Measurements from ENCODE around the gene ELAPOR1. TPM values are rescaled to one million over a fixed set of nuclear protein-coding genes. Genes with fewer than 3 reads are reported as not detected.

ELAPOR1 gene
- total RNA-seq, 8 experiments from 2014 or later, result 0.54 to 14.7 (median 7.7) TPM

DNA sequence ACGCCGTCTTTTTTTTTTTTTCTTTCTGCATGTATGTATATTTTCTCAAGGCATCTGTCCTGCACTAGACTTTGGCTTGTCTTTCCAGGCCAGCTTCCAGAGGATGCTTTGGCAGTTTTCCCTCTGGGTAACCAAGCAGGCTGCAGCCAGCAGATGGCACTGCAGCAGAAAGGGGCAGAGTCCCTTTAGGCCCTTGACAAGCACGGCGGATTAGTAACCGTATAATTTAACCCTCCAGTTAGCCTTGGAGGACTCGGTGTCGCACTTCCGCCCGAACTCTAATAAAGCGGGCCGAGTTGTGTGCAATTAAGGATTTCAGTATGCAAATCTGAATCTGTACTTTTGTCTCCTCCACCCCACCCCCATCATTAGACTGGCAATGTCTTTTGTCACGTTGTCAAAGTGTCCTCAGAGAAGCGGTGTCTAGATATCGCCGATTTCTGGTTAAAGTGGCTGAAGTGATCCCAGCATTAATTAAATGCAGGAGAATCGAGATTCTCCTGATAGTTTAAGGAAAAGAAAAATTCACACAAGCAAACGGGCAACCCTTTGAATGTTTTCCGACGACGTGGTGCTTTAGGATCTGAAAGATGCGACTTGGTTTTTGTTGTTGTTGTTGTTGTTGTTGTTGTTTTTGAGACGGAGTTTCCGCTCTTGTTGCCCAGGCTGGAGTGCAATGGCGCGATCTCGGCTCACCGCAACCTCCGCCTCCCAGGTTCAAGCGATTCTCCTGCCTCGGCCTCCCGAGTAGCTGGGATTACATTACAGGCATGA is 24.5 kb upstream of the ELAPOR1 start:
- peak overlapping the region; percentile 34 to 69 for H3K27ac ChIP-seq
- peak in 4 of 8 experiments; percentile 4 to 35 (median 25) for ATAC-seq (replicated peaks in 6 of 8)
- peak overlapping the region in 1 of 5 donors; percentile 82 for H3K4me3 ChIP-seq
- peaks cover 24 to 26% of the 10 kb centered on the region in 2 donors for H3K4me1 ChIP-seq (replicated peaks in 1 of 2)
- WGBS, 10 experiments, result 13 to 88% (median 78%) methylated on average over 3 to 25 of the region's 31 CpGs; no CpG with 5 or more reads in 1 of the 10 experiments
- in situ Hi-C loops (cut with MboI; ENCODE audit: low pct_unique_long_range_greater_than_20kb in 2 of 9, low sequenced_read_pairs in 9 of 9, unreplicated experiment in 9 of 9), result no loop called here

DNA sequence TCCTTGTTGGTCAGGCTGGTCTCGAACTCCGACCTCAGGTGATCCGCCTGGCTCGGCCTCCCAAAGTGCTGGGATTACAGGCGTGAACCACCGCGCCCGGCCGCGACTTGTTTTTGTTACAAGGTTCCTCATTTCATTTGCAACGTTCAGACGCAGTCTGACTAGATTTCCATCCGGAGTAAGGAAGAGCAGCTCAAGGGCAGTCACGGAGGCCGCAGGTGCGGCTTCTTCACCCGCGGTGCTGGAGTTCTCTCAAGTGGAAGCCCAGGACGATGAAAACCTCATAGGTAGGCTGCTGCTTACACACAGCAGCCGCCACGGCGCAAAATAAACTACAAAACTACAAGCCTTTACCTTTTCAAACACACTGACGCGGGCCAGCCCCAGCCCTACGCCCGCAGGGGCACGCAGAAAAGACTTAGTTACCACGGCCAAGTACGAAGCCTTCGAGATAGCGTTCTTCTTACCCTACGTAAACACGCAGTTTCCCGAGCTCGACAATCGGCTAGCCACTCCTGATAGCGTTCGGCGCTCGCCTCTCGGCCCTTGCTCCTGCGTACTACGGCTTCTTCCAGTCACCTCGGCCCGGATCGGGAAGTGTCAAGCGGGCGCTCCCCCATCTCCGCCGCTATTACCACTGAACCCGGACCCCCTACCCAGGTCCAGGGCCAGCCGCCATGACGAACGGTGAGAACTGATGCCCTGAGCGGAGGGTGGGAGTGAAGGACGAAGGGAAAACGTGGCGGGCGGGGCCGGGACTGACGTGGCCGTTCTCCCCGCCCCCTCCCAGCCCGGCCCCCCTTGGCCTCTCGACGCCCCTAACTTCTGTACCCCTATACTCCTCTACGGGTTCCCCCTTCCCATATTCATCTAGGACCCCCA is 23.5 kb upstream of the ELAPOR1 start, which contains the start of gene TMEM167B:
Gene TMEM167B, plus strand, starts transcription at position 569 of the 882 bp plus-strand sequence. Its CDS starts 109 bp downstream, at position 678.
- peaks cover 19 to 20% of the 10 kb centered on the region in 2 donors for H3K4me1 ChIP-seq (replicated peaks in 1 of 2)
- H3K4me3 ChIP-seq, result peak within 1 kb of the TSS; percentile 78 to 98 (median 89)
- H3K27ac ChIP-seq, result peak within 1 kb of the TSS; percentile 93 to 96
- in situ Hi-C loops (cut with MboI; ENCODE audit: low pct_unique_long_range_greater_than_20kb in 2 of 9, low sequenced_read_pairs in 9 of 9, unreplicated experiment in 9 of 9), result no loop called here
- peak; percentile 84 to 94 (median 90) for ATAC-seq (replicated peaks in 6 of 8)
- WGBS, 10 experiments, result 0 to 73% (median 21%) methylated on average over 3 to 49 of the region's 67 CpGs; no CpG with 5 or more reads in 3 of the 10 experiments

DNA sequence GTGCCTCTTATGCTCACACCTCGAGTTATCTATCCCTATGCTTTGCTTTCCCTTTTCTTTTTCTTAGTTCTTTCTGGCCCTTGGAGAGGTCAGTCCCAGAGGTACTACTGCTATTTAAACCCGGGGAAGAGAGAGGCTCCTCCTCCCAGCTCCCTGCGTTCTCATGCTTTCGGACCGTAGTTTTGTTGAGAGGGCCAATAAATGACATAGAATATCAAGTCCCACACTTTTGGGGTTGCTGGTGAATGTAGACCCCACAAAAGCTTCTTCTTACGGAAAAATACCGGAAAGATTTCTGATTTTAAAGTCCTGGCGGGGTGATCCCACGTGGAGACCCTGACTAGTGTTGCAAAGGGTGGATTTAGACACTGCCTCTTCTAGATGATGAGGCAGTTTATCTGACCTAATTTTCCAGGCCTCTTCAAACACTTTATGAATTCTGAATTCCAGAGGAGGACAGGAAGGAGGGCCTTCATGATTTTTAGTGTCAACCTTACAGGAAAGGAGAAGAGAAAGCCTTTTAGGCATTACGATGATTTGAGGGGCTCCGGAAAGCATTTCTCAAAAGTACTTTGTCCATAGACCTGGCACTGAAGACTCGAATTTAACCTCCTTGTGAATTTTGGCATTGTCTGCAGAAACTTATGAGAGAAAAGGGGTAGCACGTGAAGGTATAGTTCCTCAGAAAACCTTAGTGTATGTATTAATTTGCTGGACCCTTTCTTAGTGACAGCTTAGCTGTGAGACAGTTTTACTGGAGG is 22.7 kb upstream of the ELAPOR1 start:
- 0 to 17% (median 6%) methylated on average over 1 to 13 of the region's 13 CpGs for WGBS, 10 experiments
- in situ Hi-C loops (cut with MboI; ENCODE audit: low pct_unique_long_range_greater_than_20kb in 2 of 9, low sequenced_read_pairs in 9 of 9, unreplicated experiment in 9 of 9), result no loop called here
- Histone ChIP-seq H3K27ac (peak overlapping the region; percentile 93 to 96), H3K4me3 (peak overlapping the region; percentile 78 to 98 (median 89)), H3K4me1 (replicated peaks in 1 of 2) (peaks cover 19 to 20% of the 10 kb centered on the region in 2 donors)
- ATAC-seq (replicated peaks in 6 of 8), result peak; percentile 64 to 79 (median 70)

DNA sequence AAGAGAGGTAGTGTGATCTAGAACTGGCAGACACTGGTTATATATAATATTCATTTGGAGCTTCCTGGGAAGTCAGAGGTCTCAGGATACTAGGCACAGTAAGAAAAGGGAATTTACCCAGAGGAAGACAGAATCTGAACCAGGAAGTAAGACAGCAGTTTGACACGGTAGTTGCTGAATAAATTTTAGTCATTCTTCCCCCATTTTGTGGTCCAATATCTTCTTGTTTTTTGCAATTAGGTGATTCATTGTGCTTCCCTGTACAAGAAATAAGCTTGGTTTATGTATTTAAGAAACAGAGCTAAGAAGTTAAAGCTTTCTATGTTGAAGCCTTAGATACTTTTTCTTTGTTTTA is 22.1 kb upstream of the ELAPOR1 start:
- H3K4me3 ChIP-seq, result peak overlapping the region; percentile 78 to 98 (median 89)
- no peak for ATAC-seq (replicated peaks in 6 of 8)
- peak overlapping the region; percentile 93 to 96 for H3K27ac ChIP-seq
- peaks cover 19 to 20% of the 10 kb centered on the region in 2 donors for H3K4me1 ChIP-seq (replicated peaks in 1 of 2)
- 0 to 15% (median 0%) methylated on average over 1 of the region's 1 CpG; no CpG with 5 or more reads in 2 of the 10 experiments for WGBS, 10 experiments
- in situ Hi-C loops (cut with MboI; ENCODE audit: low pct_unique_long_range_greater_than_20kb in 2 of 9, low sequenced_read_pairs in 9 of 9, unreplicated experiment in 9 of 9), result no loop called here

DNA sequence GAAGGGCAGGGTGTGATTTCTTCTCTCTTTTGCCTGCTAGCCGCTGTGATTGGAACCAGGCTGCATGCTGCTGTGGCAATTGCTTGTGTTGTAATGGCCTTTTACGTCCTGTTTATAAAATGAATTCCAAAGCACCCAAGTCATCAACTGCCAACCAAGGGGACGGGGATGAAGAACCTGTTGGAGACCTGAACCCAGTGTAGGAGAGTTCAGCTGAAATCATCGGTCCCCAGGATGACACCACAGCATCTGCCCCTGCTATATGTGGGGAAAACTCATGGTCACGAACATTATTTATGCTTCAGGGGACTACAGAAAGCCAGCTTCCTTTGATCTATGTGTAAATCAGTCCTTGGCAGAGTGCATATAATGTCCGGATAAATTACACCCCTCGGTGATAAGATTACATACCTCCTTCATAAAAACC is 19.5 kb upstream of the ELAPOR1 start:
- in situ Hi-C loops (cut with MboI; ENCODE audit: low pct_unique_long_range_greater_than_20kb in 2 of 9, low sequenced_read_pairs in 9 of 9, unreplicated experiment in 9 of 9), result no loop called here
- H3K27ac ChIP-seq, result no peak overlapping the region
- no peak for ATAC-seq (replicated peaks in 6 of 8)
- no peak overlapping the region for H3K4me3 ChIP-seq
- WGBS, 10 experiments, result 17 to 100% (median 82%) methylated on average over 2 to 6 of the region's 7 CpGs; no CpG with 5 or more reads in 2 of the 10 experiments
- H3K4me1 ChIP-seq (replicated peaks in 1 of 2), result peaks cover 16 to 19% of the 10 kb centered on the region in 2 donors

DNA sequence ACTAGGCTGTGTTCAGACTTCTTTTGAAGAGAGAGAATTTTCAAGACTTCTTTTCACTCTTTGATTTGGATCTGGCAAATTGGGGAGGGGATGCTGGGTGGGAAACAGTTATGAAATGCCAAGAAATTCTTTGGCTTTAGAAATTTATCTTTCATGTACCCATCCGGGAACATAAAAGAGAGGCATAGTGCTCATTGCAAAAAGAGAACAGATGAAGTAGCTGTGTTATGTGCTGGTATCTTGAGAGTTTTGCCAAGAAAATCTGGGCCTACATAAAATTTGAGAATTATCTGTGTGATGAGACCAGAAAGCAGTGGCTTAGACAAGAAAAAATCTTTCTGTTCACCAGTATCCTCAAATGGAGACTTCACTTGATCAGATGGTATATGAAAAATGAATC is 19.0 kb upstream of the ELAPOR1 start:
- H3K27ac ChIP-seq, result no peak overlapping the region
- H3K4me3 ChIP-seq, result no peak overlapping the region
- in situ Hi-C loops (cut with MboI; ENCODE audit: low pct_unique_long_range_greater_than_20kb in 2 of 9, low sequenced_read_pairs in 9 of 9, unreplicated experiment in 9 of 9), result no loop called here
- H3K4me1 ChIP-seq (replicated peaks in 1 of 2), result peaks cover 15 to 18% of the 10 kb centered on the region in 2 donors
- 75 to 100% (median 88%) methylated on average over 1 of the region's 1 CpG; no CpG with 5 or more reads in 1 of the 10 experiments for WGBS, 10 experiments
- ATAC-seq (replicated peaks in 6 of 8), result no peak

DNA sequence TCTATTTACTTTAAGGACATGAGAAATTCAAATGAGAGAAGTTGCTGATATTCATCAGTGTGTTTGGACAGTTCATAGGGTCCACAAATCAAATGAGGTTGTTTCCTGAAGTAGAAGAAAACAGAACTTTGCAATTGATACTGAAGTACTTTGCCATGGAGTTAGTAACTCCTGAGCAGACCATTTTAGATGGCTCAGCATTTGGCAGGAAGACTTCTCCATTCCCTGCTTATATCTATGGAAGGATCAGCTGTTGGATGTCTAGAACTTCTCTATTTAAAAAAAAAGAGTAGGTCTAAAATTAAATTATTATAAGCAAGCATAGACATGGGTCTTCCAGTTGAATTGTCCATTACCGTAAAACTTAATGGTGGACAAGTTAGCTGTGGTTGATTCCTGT is 18.3 kb upstream of the ELAPOR1 start:
- H3K4me3 ChIP-seq, result no peak overlapping the region
- H3K4me1 ChIP-seq (replicated peaks in 1 of 2), result peaks cover 11 to 14% of the 10 kb centered on the region in 2 donors
- no peak overlapping the region for H3K27ac ChIP-seq
- no peak for ATAC-seq (replicated peaks in 6 of 8)
- in situ Hi-C loops (cut with MboI; ENCODE audit: low pct_unique_long_range_greater_than_20kb in 2 of 9, low sequenced_read_pairs in 9 of 9, unreplicated experiment in 9 of 9), result no loop called here
- 80 to 100% (median 100%) methylated on average over 1 of the region's 1 CpG; no CpG with 5 or more reads in 1 of the 10 experiments for WGBS, 10 experiments

DNA sequence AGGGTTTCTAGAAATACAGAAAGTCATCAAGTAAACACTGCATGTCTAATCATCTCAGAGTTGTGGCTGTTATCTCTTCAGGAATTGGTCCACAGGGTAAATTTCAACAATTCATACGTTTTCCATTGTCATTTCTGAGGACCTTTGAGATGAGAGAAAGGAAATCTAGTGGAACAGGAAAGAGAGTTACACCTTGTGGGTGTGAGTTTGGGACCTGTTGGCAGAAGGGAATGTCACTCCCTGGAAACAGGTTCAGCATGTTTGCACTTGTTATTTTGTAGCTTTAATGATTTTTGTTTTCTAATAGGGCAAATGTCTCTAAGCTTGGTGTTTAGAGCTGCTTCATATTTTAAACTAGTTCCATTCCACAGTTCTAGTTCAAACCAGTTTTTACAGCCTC is 17.8 kb upstream of the ELAPOR1 start:
- no peak for ATAC-seq (replicated peaks in 6 of 8)
- no peak overlapping the region for H3K4me3 ChIP-seq
- H3K27ac ChIP-seq, result no peak overlapping the region
- peaks cover 13 to 14% of the 10 kb centered on the region in 2 donors for H3K4me1 ChIP-seq (replicated peaks in 1 of 2)
- WGBS, 10 experiments, result 30 to 93% (median 54%) methylated on average over 1 of the region's 1 CpG; no CpG with 5 or more reads in 4 of the 10 experiments
- in situ Hi-C loops (cut with MboI; ENCODE audit: low pct_unique_long_range_greater_than_20kb in 2 of 9, low sequenced_read_pairs in 9 of 9, unreplicated experiment in 9 of 9), result no loop called here

DNA sequence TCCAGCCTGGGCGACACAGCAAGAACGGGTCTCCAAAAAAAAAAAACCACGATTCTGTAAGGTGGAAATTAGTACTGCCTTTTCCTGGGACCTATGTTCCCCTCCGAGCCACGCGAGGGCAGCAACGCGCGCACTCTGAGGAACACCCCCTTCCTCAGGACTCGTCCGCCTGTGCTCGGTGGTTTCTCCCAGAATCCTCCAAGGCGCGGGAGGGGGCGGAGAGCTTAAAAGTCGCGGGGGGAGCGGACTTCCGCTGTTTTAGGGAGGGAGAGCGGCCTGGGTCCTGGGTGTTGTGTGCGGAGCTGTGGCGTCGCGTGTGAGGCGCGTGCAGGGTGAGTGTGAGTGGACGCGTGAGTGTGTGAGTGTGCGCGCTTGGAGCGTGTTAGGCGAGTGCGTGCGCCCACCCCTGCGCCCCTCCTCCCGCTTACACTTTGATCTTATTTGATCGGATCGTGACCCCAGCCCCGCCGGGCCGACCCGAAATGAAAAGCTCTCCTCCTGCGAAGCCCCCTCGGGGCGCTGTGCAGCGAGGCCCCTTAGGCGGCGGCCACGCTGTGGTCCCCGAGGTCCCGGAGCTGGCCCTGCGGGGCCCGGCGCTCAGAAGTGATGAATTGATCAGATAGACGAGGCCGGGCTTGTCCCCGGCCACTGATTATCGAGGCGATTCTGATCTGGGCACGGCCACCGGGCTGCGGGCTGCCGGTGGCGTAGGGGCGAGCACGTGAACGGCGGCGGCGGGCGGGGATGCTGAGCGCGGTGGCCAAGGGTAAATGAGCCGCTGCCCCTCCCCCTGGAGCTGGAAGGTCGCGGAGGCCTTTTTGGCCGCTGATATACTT is 13.8 kb upstream of the ELAPOR1 start:
- in situ Hi-C loops (cut with MboI; ENCODE audit: low pct_unique_long_range_greater_than_20kb in 2 of 9, low sequenced_read_pairs in 9 of 9, unreplicated experiment in 9 of 9), result no loop called here
- ATAC-seq (replicated peaks in 6 of 8), result peak; percentile 90 to 97 (median 94)
- WGBS, 10 experiments, result 0 to 1% (median 0%) methylated on average over 1 to 19 of the region's 77 CpGs; no CpG with 5 or more reads in 2 of the 10 experiments
- Histone ChIP-seq H3K4me3 (peak overlapping the region; percentile 58 to 86 (median 71)), H3K4me1 (replicated peaks in 1 of 2) (peaks cover 6 to 10% of the 10 kb centered on the region in 2 donors), H3K27ac (peak overlapping the region; percentile 90 to 92)

DNA sequence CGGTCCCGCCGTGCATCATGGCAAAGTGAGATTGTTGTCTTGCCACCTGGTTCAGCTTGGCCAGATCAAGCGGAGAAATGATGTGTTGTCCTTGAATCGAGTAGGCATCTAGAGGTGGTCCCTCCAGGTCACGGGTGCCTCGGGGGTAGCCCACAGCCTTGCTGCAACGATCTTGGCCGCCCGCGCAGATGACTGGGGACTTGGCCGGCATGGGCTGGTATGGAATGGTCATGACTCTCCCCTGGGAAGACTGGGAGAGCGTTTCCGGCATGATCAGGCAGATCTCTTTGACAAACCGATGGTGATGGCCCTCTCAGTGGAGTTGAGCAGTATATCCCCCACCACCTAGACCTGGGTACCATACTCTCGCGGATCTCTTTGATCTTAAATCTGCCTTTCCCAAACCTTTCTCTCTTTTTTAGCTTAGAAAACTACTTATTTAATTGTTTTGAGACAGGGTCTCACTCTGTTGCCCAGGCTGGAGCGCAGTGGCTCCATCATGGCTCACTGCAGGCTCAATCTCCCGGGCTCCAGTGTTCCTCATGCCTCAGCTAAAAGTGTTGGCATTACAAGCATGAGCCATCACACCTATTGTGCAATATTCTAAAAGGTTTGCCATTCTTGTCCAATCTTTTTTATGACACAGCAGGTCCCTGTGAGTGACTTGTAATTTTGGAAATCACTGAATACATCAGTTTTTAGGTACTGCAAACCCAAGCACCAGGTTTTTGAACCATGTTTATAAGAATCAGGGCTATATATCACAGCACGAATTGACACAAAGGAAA is 9.4 kb upstream of the ELAPOR1 start:
- WGBS, 10 experiments, result 69 to 93% (median 83%) methylated on average over 1 to 17 of the region's 20 CpGs; no CpG with 5 or more reads in 2 of the 10 experiments
- no peak for ATAC-seq (replicated peaks in 6 of 8)
- Histone ChIP-seq H3K4me1 (replicated peaks in 1 of 2) (peaks cover 6 to 9% of the 10 kb centered on the region in 2 donors), H3K27ac (no peak overlapping the region), H3K4me3 (no peak overlapping the region)
- in situ Hi-C loops (cut with MboI; ENCODE audit: low pct_unique_long_range_greater_than_20kb in 2 of 9, low sequenced_read_pairs in 9 of 9, unreplicated experiment in 9 of 9), result no loop called here

DNA sequence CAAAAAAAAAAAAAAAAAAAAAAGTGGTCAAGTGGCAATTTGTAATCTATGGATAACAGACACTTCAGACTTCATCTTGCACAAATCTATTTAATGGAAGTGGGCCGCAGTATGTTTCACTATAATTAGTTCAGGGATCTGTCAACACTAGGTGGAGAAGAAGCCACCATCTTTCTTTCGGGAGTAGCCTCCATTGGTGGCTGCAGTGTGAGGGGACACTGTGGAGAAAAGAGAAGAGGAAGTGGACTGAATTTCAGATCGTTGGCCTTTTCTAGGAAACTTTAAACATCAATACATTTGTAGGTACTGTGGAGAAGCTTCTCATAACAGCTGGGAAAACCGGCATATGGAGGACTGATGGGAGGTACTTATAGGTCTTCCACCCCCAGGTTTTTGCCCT is 8.0 kb upstream of the ELAPOR1 start:
- Histone ChIP-seq H3K4me3 (no peak overlapping the region), H3K4me1 (replicated peaks in 1 of 2) (peaks cover 6 to 7% of the 10 kb centered on the region in 2 donors), H3K27ac (no peak overlapping the region)
- in situ Hi-C loops (cut with MboI; ENCODE audit: low pct_unique_long_range_greater_than_20kb in 2 of 9, low sequenced_read_pairs in 9 of 9, unreplicated experiment in 9 of 9), result no loop called here
- ATAC-seq (replicated peaks in 6 of 8), result no peak
- WGBS, 10 experiments, result 75 to 100% (median 86%) methylated on average over 1 to 4 of the region's 4 CpGs; no CpG with 5 or more reads in 2 of the 10 experiments
